H9 (cell line): ENCODE results near the gene KLK3. TPM values are rescaled to one million over a fixed set of nuclear protein-coding genes. Genes with fewer than 3 reads are reported as not detected.

Source experiments
- DNase-seq: peaks from one replicate; pipeline ENCODE4 v3.0.0-alpha.2; 2017
- H2AFZ ChIP-seq: one replicate; pipeline ENCODE4 v1.6.1; 2013; ENCODE audit warnings: mild to moderate bottlenecking, low read length, control low read depth, moderate library complexity
- H2AK5ac ChIP-seq: 2 replicates; pipeline ENCODE4 v1.6.1; 2013; ENCODE audit warnings: low read length, control low read depth, mixed read lengths; ENCODE audit not compliant: insufficient read length
- H2BK120ac ChIP-seq: one replicate; pipeline ENCODE4 v1.6.1; 2013; ENCODE audit warnings: low read depth, mild to moderate bottlenecking, low read length, control low read depth, inconsistent platforms; ENCODE audit not compliant: poor library complexity, severe bottlenecking
- H2BK12ac ChIP-seq: 2 replicates; pipeline ENCODE4 v1.6.1; 2013; ENCODE audit warnings: low read length, control low read depth, mixed read lengths, low read depth; ENCODE audit not compliant: insufficient read length
- H2BK15ac ChIP-seq: 2 replicates; pipeline ENCODE4 v1.6.1; 2013; ENCODE audit warnings: low read depth, low read length, control low read depth
- H2BK20ac ChIP-seq: one replicate; pipeline ENCODE4 v1.6.1; 2013; ENCODE audit warnings: low read depth, mild to moderate bottlenecking, low read length, control low read depth, inconsistent platforms; ENCODE audit not compliant: poor library complexity, severe bottlenecking
- H2BK5ac ChIP-seq: 2 replicates; pipeline ENCODE4 v1.6.1; 2013; ENCODE audit warnings: low read length, control low read depth, mixed read lengths; ENCODE audit not compliant: insufficient read length
- H3K14ac ChIP-seq: 2 replicates; pipeline ENCODE4 v1.6.1; 2013; ENCODE audit warnings: low read length, control low read depth; ENCODE audit not compliant: insufficient read depth
- H3K18ac ChIP-seq: 2 replicates; pipeline ENCODE4 v1.6.1; 2013; ENCODE audit warnings: low read depth, mild to moderate bottlenecking, mixed read lengths, low read length, control low read depth; ENCODE audit not compliant: insufficient read length
- H3K23ac ChIP-seq: 2 replicates; pipeline ENCODE4 v1.6.1; 2013; ENCODE audit warnings: low read length, control low read depth, mixed read lengths, low read depth; ENCODE audit not compliant: insufficient read length
- H3K23me2 ChIP-seq: 2 replicates; pipeline ENCODE4 v1.6.1; 2013; ENCODE audit warnings: low read depth, mild to moderate bottlenecking, mixed read lengths, low read length, control low read depth; ENCODE audit not compliant: insufficient read length, poor library complexity, severe bottlenecking
- H3K27ac ChIP-seq: 2 replicates; pipeline ENCODE4 v1.5.1; 2013; ENCODE audit warnings: low read length, control low read depth, mixed read lengths, low read depth; ENCODE audit not compliant: insufficient read length
- H3K27me3 ChIP-seq: 2 replicates; pipeline ENCODE4 v1.6.1; 2013; ENCODE audit warnings: low read length, control low read depth, inconsistent platforms; ENCODE audit not compliant: insufficient read depth
- H3K4ac ChIP-seq: 2 replicates; pipeline ENCODE4 v1.6.1; 2013; ENCODE audit warnings: low read depth, mild to moderate bottlenecking, control low read depth, inconsistent platforms, low read length, moderate library complexity
- H3K4me1 ChIP-seq: 2 replicates; pipeline ENCODE4 v1.6.1; 2013; ENCODE audit warnings: low read length, control low read depth, inconsistent platforms; ENCODE audit not compliant: insufficient read depth
- H3K4me2 ChIP-seq: 2 replicates; pipeline ENCODE4 v1.6.1; 2013; ENCODE audit warnings: low read length, control low read depth, mixed read lengths; ENCODE audit not compliant: insufficient read length, insufficient read depth
- H3K56ac ChIP-seq: 2 replicates; pipeline ENCODE4 v1.6.1; 2013; ENCODE audit warnings: low read depth, mild to moderate bottlenecking, mixed read lengths, low read length, control low read depth; ENCODE audit not compliant: insufficient read length
- H3K79me1 ChIP-seq: 2 replicates; pipeline ENCODE4 v1.6.1; 2013; ENCODE audit warnings: low read depth, mild to moderate bottlenecking, moderate library complexity, low read length, control low read depth, inconsistent platforms; ENCODE audit not compliant: insufficient read depth, poor library complexity, severe bottlenecking
- H3K79me2 ChIP-seq: 2 replicates; pipeline ENCODE4 v1.6.1; 2013; ENCODE audit warnings: low read length, control low read depth, inconsistent platforms; ENCODE audit not compliant: insufficient read depth
- H3K9ac ChIP-seq: 2 replicates; pipeline ENCODE4 v1.6.1; 2013; ENCODE audit warnings: low read length, control low read depth, mixed read lengths; ENCODE audit not compliant: insufficient read length; ENCODE audit errors: extremely low read depth
- H3K9me3 ChIP-seq: one replicate; pipeline ENCODE4 v1.6.1; 2013; ENCODE audit warnings: low read depth, low read length, inconsistent platforms; ENCODE audit not compliant: control insufficient read depth
- H3T11ph ChIP-seq: one replicate; pipeline ENCODE4 v1.6.1; 2013; ENCODE audit warnings: mild to moderate bottlenecking, low read length, control low read depth, inconsistent platforms
- H4K20me1 ChIP-seq: one replicate; pipeline ENCODE4 v1.6.1; 2013; ENCODE audit not compliant: control insufficient read depth, insufficient read length, insufficient read depth
- H4K5ac ChIP-seq: 2 replicates; pipeline ENCODE4 v1.6.1; 2013; ENCODE audit warnings: low read depth, mild to moderate bottlenecking, mixed read lengths, low read length, control low read depth; ENCODE audit not compliant: insufficient read length
- H4K8ac ChIP-seq: replicated peaks from 2 replicates; pipeline ENCODE4 v1.6.1; 2013; ENCODE audit warnings: low read length, control low read depth, mixed read lengths, low read depth; ENCODE audit not compliant: insufficient read length
- H4K91ac ChIP-seq: 2 replicates; pipeline ENCODE4 v1.6.1; 2013; ENCODE audit warnings: low read depth, mild to moderate bottlenecking, moderate library complexity, mixed read lengths, low read length, control low read depth; ENCODE audit not compliant: insufficient read length
- H3K27ac Mint-ChIP-seq, 3 experiments: 2 replicates in 2 of 3; 3 replicates in 1 of 3; pipeline ENCODE4 v1.8.0; 2020 to 2021; ENCODE audit warnings: mixed read lengths in 3 of 3, mild to moderate bottlenecking in 1 of 3, moderate library complexity in 1 of 3
- H3K27me3 Mint-ChIP-seq: 2 replicates; pipeline ENCODE4 v1.8.0; 2021; ENCODE audit warnings: low read depth, mild to moderate bottlenecking, moderate library complexity, mixed read lengths
- H3K36me3 Mint-ChIP-seq, 3 experiments: 2 replicates in 2 of 3; 3 replicates in 1 of 3; pipeline ENCODE4 v1.8.0; 2020 to 2021; ENCODE audit warnings: low read depth in 3 of 3, mixed read lengths in 3 of 3; ENCODE audit not compliant: insufficient read depth in 1 of 3
- H3K4me1 Mint-ChIP-seq, 2 experiments: 2 replicates each; pipeline ENCODE4 v1.8.0; 2020; ENCODE audit warnings: mixed read lengths in 2 of 2
- H3K4me3 Mint-ChIP-seq, 2 experiments: 2 replicates in 1 of 2; 3 replicates in 1 of 2; pipeline ENCODE4 v1.8.0; 2020 to 2021; ENCODE audit warnings: mild to moderate bottlenecking in 2 of 2, mixed read lengths in 2 of 2, moderate library complexity in 1 of 2
- H3K9me3 Mint-ChIP-seq, 2 experiments: 2 replicates in 1 of 2; 3 replicates in 1 of 2; pipeline ENCODE4 v1.8.0; 2020; ENCODE audit warnings: mild to moderate bottlenecking in 2 of 2, mixed read lengths in 2 of 2, moderate library complexity in 1 of 2
- WGBS: extraction: QIAGEN DNeasy Blood & Tissue Kit; methylation state at CpG from one replicate; pipeline ENCODE4 v1.1.7; 2013; ENCODE audit warnings: missing lambda C conversion rate, low lambda C conversion rate, mixed read lengths; ENCODE audit not compliant: insufficient read length; ENCODE audit errors: extremely low coverage; 5-methylcytosine and 5-hydroxymethylcytosine counted together
- total RNA-seq: library from RNA; stranded (reverse); gene quantifications from 2 replicates; pipeline ENCODE4 v1.2.1, GENCODE V29; 2021
- TF ChIP-seq, protein P1 (sequence below): fragments of 200-600 bp; sonication (generic); conservative IDR thresholded peaks from 3 replicates; pipeline ENCODE4 v1.8.0; 2021; ENCODE audit warnings: antibody characterized with exemption, mild to moderate bottlenecking

The KLK3 gene
- total RNA-seq, 1 experiment from 2014 or later, result not detected

DNA sequence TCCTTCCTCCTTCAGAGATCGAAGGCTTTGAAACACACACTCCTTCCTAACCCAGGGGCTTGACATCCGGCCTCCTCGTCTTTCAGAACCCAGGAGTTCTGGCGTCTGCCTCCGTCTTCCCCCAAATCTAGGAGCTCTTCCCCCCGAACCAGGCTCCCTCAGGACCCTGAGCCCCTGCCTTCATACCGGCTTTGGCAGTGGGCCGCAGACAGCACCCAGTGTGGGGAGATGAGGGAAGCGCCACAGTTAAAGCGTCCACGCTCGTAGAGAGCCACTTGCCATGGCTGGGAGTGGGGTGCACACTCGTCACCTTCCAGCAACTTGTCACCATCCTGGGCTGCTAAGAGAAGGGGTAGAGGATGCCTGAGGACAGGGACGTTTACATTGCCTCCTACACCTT, 27.2 kb upstream of the KLK3 start:
- peaks cover 65% of the 10 kb centered on the region for H3K27me3 Mint-ChIP-seq
- H3K27ac Mint-ChIP-seq, result peak overlapping the region in 1 of 3 experiments; percentile 83; a peak in 1 of 7 replicates
- H3K14ac ChIP-seq, result no peak overlapping the region
- H2AK5ac ChIP-seq, result no peak overlapping the region
- TF ChIP-seq, protein P1, sequence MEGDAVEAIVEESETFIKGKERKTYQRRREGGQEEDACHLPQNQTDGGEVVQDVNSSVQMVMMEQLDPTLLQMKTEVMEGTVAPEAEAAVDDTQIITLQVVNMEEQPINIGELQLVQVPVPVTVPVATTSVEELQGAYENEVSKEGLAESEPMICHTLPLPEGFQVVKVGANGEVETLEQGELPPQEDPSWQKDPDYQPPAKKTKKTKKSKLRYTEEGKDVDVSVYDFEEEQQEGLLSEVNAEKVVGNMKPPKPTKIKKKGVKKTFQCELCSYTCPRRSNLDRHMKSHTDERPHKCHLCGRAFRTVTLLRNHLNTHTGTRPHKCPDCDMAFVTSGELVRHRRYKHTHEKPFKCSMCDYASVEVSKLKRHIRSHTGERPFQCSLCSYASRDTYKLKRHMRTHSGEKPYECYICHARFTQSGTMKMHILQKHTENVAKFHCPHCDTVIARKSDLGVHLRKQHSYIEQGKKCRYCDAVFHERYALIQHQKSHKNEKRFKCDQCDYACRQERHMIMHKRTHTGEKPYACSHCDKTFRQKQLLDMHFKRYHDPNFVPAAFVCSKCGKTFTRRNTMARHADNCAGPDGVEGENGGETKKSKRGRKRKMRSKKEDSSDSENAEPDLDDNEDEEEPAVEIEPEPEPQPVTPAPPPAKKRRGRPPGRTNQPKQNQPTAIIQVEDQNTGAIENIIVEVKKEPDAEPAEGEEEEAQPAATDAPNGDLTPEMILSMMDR, result no peak
- H3K23ac ChIP-seq, result no peak overlapping the region
- H3K9me3 ChIP-seq, result no peaks in the 10 kb centered on the region
- H3K4me2 ChIP-seq, result no peak overlapping the region
- H4K8ac ChIP-seq, result no peak overlapping the region
- no peak overlapping the region for H3K9ac ChIP-seq
- H3K56ac ChIP-seq, result no peak overlapping the region
- H3K4me1 ChIP-seq, result no peaks in the 10 kb centered on the region; the same call in 1 of the 2 replicates
- H2BK5ac ChIP-seq, result no peak overlapping the region
- peaks cover 0 to 8% of the 10 kb centered on the region in 2 experiments; a peak in 1 of 4 replicates for H3K4me1 Mint-ChIP-seq
- H4K20me1 ChIP-seq, result no peaks in the 10 kb centered on the region
- H3K27me3 ChIP-seq, result no peaks in the 10 kb centered on the region; the same call in none of the 2 replicates
- H3K4me3 Mint-ChIP-seq, result no peak overlapping the region
- H3K18ac ChIP-seq, result no peak overlapping the region
- H3T11ph ChIP-seq, result no peak overlapping the region
- H2BK20ac ChIP-seq, result no peak overlapping the region
- H3K23me2 ChIP-seq, result no peaks in the 10 kb centered on the region
- H2BK12ac ChIP-seq, result no peak overlapping the region
- no peaks in the 10 kb centered on the region for H3K36me3 Mint-ChIP-seq
- no peak overlapping the region for H2BK15ac ChIP-seq
- no peak overlapping the region for H2BK120ac ChIP-seq
- H3K9me3 Mint-ChIP-seq, result peaks cover 0 to 3% of the 10 kb centered on the region in 2 experiments; a peak in 1 of 5 replicates
- no peak overlapping the region for H3K27ac ChIP-seq
- H3K79me1 ChIP-seq, result no peaks in the 10 kb centered on the region
- DNase-seq, result no peak
- no peaks in the 10 kb centered on the region for H3K79me2 ChIP-seq
- WGBS, result no CpG with 5 or more reads among the region's 14 CpGs
- no peak overlapping the region for H4K5ac ChIP-seq
- H4K91ac ChIP-seq, result no peak overlapping the region
- H3K4ac ChIP-seq, result no peak overlapping the region
- H2AFZ ChIP-seq, result no peak overlapping the region
